Measurements from ENCODE around the gene GH1.

DNA sequence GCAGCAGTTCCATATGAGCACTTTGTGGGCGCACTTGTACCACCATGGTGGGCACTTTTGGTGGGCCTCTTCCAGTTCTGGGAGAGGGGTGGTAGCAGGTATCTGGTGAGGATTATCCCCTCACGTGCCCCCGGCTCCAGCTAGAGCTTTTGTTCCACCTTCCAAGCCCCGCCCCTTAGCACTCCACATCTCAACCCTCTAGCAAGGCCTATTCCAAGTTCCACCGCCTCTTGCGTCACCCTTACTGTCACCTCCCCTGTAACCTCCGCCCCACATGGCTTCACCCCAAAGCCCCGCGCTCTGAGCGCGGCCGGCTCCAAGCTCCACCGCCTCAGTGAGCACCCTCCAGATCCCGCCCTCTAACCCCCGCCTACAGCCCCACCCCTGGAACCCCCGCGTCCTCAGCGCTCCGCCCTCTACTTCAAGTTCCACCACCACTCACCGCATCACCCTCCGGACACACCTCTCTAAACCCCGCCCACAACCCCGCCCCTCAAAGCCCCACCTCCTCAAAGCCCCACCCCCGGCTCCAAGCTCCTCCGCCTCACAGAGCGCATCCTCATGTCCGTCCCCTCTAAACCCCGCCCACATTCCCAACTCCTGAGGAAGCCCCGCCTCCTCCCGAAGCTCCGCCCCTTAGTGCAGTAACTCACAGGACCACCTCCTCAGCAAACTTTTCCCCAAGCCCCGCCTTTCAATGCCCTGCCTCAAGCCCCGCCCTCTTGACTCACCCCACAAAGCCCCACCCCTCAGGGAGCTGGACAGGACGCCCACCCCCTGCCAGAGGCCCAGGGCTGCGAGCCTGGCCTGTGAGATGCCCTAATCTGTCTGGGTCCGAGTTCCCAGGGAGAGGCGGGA, 42.9 kb upstream of the GH1 start:
- TF ChIP-seq POLR2A (IDR thresholded peaks at IDR 0.05; ENCODE audit: low read depth) = no peak
- TF ChIP-seq, protein P1, sequence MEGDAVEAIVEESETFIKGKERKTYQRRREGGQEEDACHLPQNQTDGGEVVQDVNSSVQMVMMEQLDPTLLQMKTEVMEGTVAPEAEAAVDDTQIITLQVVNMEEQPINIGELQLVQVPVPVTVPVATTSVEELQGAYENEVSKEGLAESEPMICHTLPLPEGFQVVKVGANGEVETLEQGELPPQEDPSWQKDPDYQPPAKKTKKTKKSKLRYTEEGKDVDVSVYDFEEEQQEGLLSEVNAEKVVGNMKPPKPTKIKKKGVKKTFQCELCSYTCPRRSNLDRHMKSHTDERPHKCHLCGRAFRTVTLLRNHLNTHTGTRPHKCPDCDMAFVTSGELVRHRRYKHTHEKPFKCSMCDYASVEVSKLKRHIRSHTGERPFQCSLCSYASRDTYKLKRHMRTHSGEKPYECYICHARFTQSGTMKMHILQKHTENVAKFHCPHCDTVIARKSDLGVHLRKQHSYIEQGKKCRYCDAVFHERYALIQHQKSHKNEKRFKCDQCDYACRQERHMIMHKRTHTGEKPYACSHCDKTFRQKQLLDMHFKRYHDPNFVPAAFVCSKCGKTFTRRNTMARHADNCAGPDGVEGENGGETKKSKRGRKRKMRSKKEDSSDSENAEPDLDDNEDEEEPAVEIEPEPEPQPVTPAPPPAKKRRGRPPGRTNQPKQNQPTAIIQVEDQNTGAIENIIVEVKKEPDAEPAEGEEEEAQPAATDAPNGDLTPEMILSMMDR (IDR thresholded peaks at IDR 0.05) = no peak
- TF ChIP-seq POLR2AphosphoS5 (IDR thresholded peaks at IDR 0.05) = no peak
- TF ChIP-seq EP300 (IDR thresholded peaks at IDR 0.05) = no peak
